ENCODE measurements around the gene INPP5K. TPM values are rescaled to one million over a fixed set of nuclear protein-coding genes. Genes with fewer than 3 reads are reported as not detected.
A peak's percentile ranks its signal among the peaks of the same experiment; 100 is the strongest.

The INPP5K gene
- total RNA-seq, 2 donors from 2014 or later, result 48.4 to 51.2 TPM

DNA sequence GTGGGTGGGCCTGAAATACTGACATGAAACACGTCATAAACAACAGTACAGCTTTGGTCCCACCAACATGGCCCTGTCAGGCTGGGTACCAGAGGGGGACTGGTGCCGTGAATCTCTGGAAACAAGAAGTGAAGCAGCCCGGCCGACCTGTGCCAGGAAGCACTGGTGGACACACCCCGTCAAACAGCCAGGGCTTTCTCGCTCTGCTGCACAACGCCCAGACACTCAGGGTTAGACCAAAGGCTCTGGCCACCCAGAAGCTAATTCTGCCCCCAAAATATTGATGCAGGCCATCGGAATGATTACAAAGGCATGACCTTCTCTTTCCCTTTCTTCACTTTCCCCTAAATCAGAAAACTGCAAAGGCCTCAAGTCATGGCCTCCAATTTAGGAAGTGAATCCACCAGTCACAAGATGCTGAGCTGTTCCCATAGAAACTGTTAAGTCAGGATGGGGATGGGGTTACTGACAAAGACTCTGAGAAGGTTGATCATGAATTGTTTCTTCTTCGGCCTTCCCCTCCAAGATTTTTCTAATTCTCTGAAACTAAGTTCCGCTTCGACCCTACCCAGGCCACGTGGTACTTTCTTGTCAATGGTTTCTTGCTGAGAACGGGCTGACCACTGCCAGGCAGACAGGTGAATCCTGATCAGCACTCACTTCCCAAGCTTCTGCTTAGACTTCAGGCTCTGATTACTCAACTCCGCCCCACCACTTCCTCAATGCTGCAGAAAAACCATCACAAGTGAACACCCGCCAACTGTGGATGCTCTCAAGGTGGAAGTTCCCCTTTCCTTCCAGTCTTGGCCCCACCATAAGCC is 39.4 kb upstream of the INPP5K start:
- no peak for DNase-seq
- Mint-ChIP-seq H3K36me3 (ENCODE audit: insufficient read depth in 2 of 2) (peaks cover under 1 to 7% of the 10 kb centered on the region in 2 donors), H3K27ac (no peak overlapping the region), H3K4me3 (no peak overlapping the region), H3K9me3 (no peaks in the 10 kb centered on the region), H3K4me1 (ENCODE audit: low read depth) (peaks cover 5% of the 10 kb centered on the region), H3K27me3 (ENCODE audit: low read depth) (no peaks in the 10 kb centered on the region)
- ATAC-seq (replicated peaks in 1 of 2), result no peak

DNA sequence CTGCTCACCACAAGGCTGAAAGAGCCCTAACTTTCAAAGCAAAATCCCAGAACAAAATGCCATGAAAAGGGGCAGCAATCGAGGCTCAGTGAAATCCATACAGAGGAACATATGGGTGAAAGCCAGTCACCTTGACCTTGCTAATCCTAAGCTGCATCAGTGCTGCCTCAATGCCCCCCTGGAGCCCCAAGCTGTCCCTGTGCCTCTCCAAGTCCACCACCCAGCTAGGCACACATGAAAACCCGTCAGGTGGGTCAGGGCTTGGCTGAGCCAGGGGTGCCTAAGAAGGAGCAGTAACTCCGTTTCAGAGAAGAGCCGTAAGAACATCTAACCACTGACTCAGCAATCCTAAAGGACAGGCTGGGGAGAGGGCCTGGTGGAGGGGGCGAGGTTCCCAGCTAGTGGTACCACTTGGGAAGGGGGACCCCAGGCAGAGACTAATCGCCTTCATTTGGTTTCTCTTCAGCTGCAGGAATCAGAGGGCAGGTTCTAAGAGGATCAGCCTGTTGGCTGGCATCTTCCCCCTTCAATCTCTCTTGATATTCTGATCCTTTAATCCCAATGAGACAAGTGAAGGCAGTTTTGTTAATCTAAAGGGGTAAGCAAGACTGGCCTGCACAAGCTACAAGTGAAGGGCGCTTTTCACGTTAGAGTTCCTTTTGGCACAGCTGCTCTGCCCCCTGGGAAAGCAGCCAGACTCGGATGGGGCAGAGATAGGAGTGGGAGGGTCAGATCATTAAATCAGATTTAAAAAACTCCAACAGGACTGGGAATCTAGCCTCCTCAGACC is 38.5 kb upstream of the INPP5K start:
- no peak overlapping the region for H3K4me3 Mint-ChIP-seq
- no peaks in the 10 kb centered on the region for H3K27me3 Mint-ChIP-seq (ENCODE audit: low read depth)
- no peak for DNase-seq
- H3K9me3 Mint-ChIP-seq, result no peaks in the 10 kb centered on the region
- no peak overlapping the region for H3K27ac Mint-ChIP-seq
- H3K36me3 Mint-ChIP-seq (ENCODE audit: insufficient read depth in 2 of 2), result peaks cover 5 to 15% of the 10 kb centered on the region in 2 donors
- H3K4me1 Mint-ChIP-seq (ENCODE audit: low read depth), result no peaks in the 10 kb centered on the region
- no peak for ATAC-seq (replicated peaks in 1 of 2)

GRCh38 chr17:1553354-1554266 is 37.2 kb upstream of the INPP5K start:
- Mint-ChIP-seq H3K4me1 (ENCODE audit: low read depth) (no peaks in the 10 kb centered on the region), H3K36me3 (ENCODE audit: insufficient read depth in 2 of 2) (peaks cover 5 to 15% of the 10 kb centered on the region in 2 donors), H3K27ac (no peak overlapping the region), H3K27me3 (ENCODE audit: low read depth) (no peaks in the 10 kb centered on the region), H3K4me3 (no peak overlapping the region), H3K9me3 (no peaks in the 10 kb centered on the region)
- ATAC-seq (replicated peaks in 1 of 2), result no peak
- no peak for DNase-seq

GRCh38 chr17:1552932-1553331 is 36.5 kb upstream of the INPP5K start:
- ATAC-seq (replicated peaks in 1 of 2), result no peak
- peaks cover 5 to 16% of the 10 kb centered on the region in 2 donors for H3K36me3 Mint-ChIP-seq (ENCODE audit: insufficient read depth in 2 of 2)
- no peak overlapping the region for H3K4me3 Mint-ChIP-seq
- H3K9me3 Mint-ChIP-seq, result no peaks in the 10 kb centered on the region
- no peak overlapping the region for H3K27ac Mint-ChIP-seq
- no peak for DNase-seq
- no peaks in the 10 kb centered on the region for H3K4me1 Mint-ChIP-seq (ENCODE audit: low read depth)
- no peaks in the 10 kb centered on the region for H3K27me3 Mint-ChIP-seq (ENCODE audit: low read depth)

DNA sequence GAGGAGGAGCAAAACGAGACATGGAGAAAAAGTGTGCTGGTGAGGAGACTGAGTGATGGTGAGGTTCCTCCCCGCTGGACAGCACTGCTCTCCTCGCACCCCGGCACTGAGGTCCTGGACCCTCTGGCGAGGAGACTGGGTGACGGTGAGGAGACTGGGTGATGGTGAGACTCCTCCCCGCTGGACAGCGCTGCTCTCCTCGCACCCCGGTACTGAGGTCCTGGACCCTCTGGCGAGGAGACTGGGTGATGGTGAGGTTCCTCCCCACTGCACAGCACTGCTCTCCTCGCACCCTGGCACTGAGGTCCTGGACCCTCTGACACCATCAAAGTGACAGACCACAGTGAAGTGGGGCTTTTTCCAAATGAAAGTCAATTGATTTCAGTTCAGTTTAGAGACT is 35.3 kb upstream of the INPP5K start:
- no peak overlapping the region for H3K4me3 Mint-ChIP-seq
- DNase-seq (no peak), ATAC-seq (replicated peaks in 1 of 2) (no peak)
- no peaks in the 10 kb centered on the region for H3K27me3 Mint-ChIP-seq (ENCODE audit: low read depth)
- H3K4me1 Mint-ChIP-seq (ENCODE audit: low read depth), result no peaks in the 10 kb centered on the region
- H3K36me3 Mint-ChIP-seq (ENCODE audit: insufficient read depth in 2 of 2), result peaks cover 5 to 14% of the 10 kb centered on the region in 2 donors
- no peaks in the 10 kb centered on the region for H3K9me3 Mint-ChIP-seq
- H3K27ac Mint-ChIP-seq, result no peak overlapping the region

- Mint-ChIP-seq H3K27me3 (ENCODE audit: low read depth) (no peaks in the 10 kb centered on the region), H3K4me3 (no peak overlapping the region), H3K36me3 (ENCODE audit: insufficient read depth in 2 of 2) (peaks cover 7 to 14% of the 10 kb centered on the region in 2 donors)
Observed at GRCh38 chr17:1548032-1548431, 31.6 kb upstream of the INPP5K start.

DNA sequence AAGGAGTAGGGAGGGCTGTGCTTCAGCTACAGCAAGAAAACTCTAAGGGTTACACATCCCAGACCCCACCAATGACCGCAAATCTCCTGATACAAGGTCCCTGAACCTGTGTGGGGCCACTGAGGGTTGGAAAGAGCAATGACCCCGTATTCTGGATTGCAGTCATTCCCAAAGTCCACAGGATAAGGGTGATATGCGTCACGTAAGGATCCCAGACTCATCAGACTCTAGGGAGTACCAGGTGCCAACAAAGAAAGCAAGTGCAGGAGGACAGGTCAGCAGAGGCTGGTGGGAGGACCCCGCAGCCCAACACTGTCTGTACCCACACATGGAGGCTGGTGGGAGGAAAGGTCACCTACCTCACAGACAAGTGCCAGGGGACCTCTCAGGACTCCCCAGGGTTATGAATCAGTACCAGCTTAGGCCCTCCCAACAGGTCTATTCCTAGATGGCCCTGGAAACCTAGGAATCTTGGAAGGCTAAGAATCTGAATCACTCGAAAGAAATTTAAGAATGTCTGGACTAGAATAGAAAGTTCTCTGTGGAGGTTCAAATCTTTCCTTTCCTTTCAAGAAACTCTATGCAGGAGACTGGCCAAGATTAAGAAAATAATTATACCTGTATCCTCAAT is 30.0 kb upstream of the INPP5K start:
- peaks cover 7 to 11% of the 10 kb centered on the region in 2 donors for H3K36me3 Mint-ChIP-seq (ENCODE audit: insufficient read depth in 2 of 2)
- H3K27me3 Mint-ChIP-seq (ENCODE audit: low read depth), result no peaks in the 10 kb centered on the region
- no peak overlapping the region for H3K27ac Mint-ChIP-seq
- peaks cover 6% of the 10 kb centered on the region for H3K4me1 Mint-ChIP-seq (ENCODE audit: low read depth)
- DNase-seq (no peak), ATAC-seq (replicated peaks in 1 of 2) (no peak)
- no peaks in the 10 kb centered on the region for H3K9me3 Mint-ChIP-seq
- no peak overlapping the region for H3K4me3 Mint-ChIP-seq

More at GRCh38 chr17:1548032-1548431, 31.6 kb upstream of the INPP5K start:
- ATAC-seq (replicated peaks in 1 of 2), result no peak
- H3K9me3 Mint-ChIP-seq, result no peaks in the 10 kb centered on the region
- DNase-seq, result no peak
- no peaks in the 10 kb centered on the region for H3K4me1 Mint-ChIP-seq (ENCODE audit: low read depth)
- no peak overlapping the region for H3K27ac Mint-ChIP-seq

- Mint-ChIP-seq H3K4me1 (ENCODE audit: low read depth) (peaks cover 10% of the 10 kb centered on the region), H3K9me3 (no peaks in the 10 kb centered on the region), H3K4me3 (no peak overlapping the region), H3K27ac (no peak overlapping the region), H3K36me3 (ENCODE audit: insufficient read depth in 2 of 2) (peaks cover 4 to 11% of the 10 kb centered on the region in 2 donors), H3K27me3 (ENCODE audit: low read depth) (no peaks in the 10 kb centered on the region)
- ATAC-seq (replicated peaks in 1 of 2) (no peak), DNase-seq (no peak)
Observed at GRCh38 chr17:1545618-1546017, 29.2 kb upstream of the INPP5K start.

DNA sequence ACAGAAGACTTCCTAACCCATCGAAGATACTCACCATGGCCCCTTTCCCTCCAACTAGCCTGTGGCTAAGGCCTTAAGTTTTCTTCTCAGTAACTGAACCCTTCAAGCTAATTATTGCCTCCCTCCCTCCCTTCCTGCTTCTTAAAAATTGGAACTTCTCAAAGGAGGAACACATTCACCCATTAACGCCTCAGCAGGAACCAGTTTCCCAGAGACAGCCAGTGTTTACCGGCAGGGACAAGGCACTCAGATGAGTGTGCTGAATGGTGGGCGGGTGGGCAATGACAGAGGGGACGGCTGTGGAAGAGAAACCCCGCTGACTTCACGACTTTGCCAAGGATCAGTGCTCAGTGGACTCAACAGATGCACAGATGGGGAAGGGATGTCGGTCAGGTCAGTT is 25.9 kb upstream of the INPP5K start:
- Mint-ChIP-seq H3K27ac (no peak overlapping the region), H3K9me3 (no peaks in the 10 kb centered on the region), H3K4me3 (no peak overlapping the region), H3K4me1 (ENCODE audit: low read depth) (peaks cover 10% of the 10 kb centered on the region), H3K27me3 (ENCODE audit: low read depth) (no peaks in the 10 kb centered on the region), H3K36me3 (ENCODE audit: insufficient read depth in 2 of 2) (peaks cover 2 to 5% of the 10 kb centered on the region in 2 donors)
- no peak for ATAC-seq (replicated peaks in 1 of 2)
- no peak for DNase-seq

DNA sequence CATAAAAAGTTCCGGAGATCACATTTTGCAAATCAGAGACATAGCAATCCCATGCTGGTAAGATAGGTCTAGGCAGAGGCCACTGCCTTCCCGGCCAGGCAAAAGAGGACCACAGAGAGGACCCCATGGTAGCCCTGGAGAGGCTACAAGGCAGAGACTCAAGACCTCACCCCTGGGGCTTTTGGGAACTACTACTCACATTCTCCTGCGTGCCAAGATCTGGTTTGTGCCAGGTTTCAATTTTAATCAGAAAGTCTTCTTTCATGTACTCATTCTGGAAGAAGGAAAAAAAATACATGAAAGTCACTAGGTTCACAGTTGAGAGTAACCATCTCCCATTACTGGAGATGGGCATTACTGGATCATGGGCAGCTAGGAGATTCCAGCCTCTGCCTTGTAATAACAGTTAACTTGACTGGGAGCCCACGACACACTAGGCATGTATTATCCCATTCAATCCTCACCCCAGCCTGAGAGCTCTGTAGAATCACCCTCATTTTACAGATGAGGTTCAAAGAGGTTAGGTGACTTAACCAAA is 25.0 kb upstream of the INPP5K start:
- Mint-ChIP-seq H3K4me1 (ENCODE audit: low read depth) (peaks cover 10% of the 10 kb centered on the region), H3K4me3 (no peak overlapping the region), H3K27ac (peak overlapping the region; percentile 59), H3K9me3 (no peaks in the 10 kb centered on the region), H3K27me3 (ENCODE audit: low read depth) (no peaks in the 10 kb centered on the region), H3K36me3 (ENCODE audit: insufficient read depth in 2 of 2) (peaks cover 2 to 5% of the 10 kb centered on the region in 2 donors)
- DNase-seq (no peak), ATAC-seq (replicated peaks in 1 of 2) (peak; percentile 49 to 73)

- Mint-ChIP-seq H3K27me3 (ENCODE audit: low read depth) (no peaks in the 10 kb centered on the region), H3K36me3 (ENCODE audit: insufficient read depth in 2 of 2) (peaks cover 0 to 5% of the 10 kb centered on the region in 2 donors), H3K9me3 (no peaks in the 10 kb centered on the region), H3K4me3 (no peak overlapping the region), H3K4me1 (ENCODE audit: low read depth) (peaks cover 10% of the 10 kb centered on the region), H3K27ac (no peak overlapping the region)
- DNase-seq (no peak), ATAC-seq (replicated peaks in 1 of 2) (no peak)
Observed at GRCh38 chr17:1539811-1540210, 23.4 kb upstream of the INPP5K start.

DNA sequence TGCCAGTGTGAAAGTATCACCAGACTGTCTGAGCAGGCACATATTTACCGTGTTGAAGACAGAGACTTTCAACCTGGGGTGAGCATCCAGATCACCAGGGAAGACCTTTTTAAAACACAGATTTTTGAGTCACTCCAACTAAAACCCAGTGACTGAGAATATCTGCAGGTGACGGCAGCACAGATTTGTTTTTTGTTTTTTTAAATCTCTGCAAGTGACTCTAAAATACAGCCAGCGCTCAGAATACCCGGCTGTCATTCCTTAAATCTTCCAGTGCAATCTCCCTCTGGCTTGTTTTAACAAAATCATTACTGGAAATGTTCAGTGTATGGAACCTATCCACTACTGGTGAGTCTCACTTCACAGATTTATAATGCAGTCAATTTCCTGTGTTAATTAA is 19.3 kb upstream of the INPP5K start:
- no peaks in the 10 kb centered on the region for H3K9me3 Mint-ChIP-seq
- no peaks in the 10 kb centered on the region for H3K4me1 Mint-ChIP-seq (ENCODE audit: low read depth)
- DNase-seq (no peak), ATAC-seq (replicated peaks in 1 of 2) (no peak)
- H3K4me3 Mint-ChIP-seq, result no peak overlapping the region
- no peak overlapping the region for H3K27ac Mint-ChIP-seq
- no peaks in the 10 kb centered on the region for H3K27me3 Mint-ChIP-seq (ENCODE audit: low read depth)
- H3K36me3 Mint-ChIP-seq (ENCODE audit: insufficient read depth in 2 of 2), result peaks cover 0 to 2% of the 10 kb centered on the region in 2 donors

Data from activated T-cell treated with anti-CD3 and anti-CD28 coated beads, Interleukin-2, amount 50 U/mL, for 72 hours (primary cell).